Activated CD4-positive, alpha-beta T cell treated with anti-CD3 and anti-CD28 coated beads, Interleukin-10, Interleukin-2, amounts not matched to agents 100 ng/mL and 50 ng/mL, durations not matched to agents 16 hours and 8 hours (primary cell): Measurements from ENCODE around the gene ACTBL2.
"Not testable (repeated sequence)": the region's sequence is repeated elsewhere in the genome, so short reads cannot be mapped to it uniquely, and the experiment has no call there.

Source experiments
- DNase-seq: peaks from one replicate; pipeline ENCODE4 v3.0.0-alpha.2; 2020

ACTBL2 gene

GRCh38 chr5:57482671-57483106 is at the start of gene ACTBL2:
TSS of gene ACTBL2 (minus strand) at chr5:57482811. CDS start at chr5:57482707, 104 bp downstream.
- DNase-seq: no peak

GRCh38 chr5:57531333-57531732 is 48.7 kb upstream of the ACTBL2 start:
- DNase-seq: no peak

GRCh38 chr5:57529864-57530263 is 47.3 kb upstream of the ACTBL2 start:
- no peak for DNase-seq

GRCh38 chr5:57527870-57528269 is 45.3 kb upstream of the ACTBL2 start:
- DNase-seq: no peak

GRCh38 chr5:57524348-57525060 is 41.9 kb upstream of the ACTBL2 start:
- DNase-seq: no peak

GRCh38 chr5:57522477-57522876 is 39.9 kb upstream of the ACTBL2 start:
- not testable (repeated sequence) for DNase-seq

- not testable (repeated sequence) for DNase-seq
Observed at GRCh38 chr5:57518415-57518814, 35.8 kb upstream of the ACTBL2 start.

- no peak for DNase-seq
Observed at GRCh38 chr5:57517250-57517649, 34.6 kb upstream of the ACTBL2 start.

- DNase-seq: no peak
Observed at GRCh38 chr5:57513785-57514184, 31.2 kb upstream of the ACTBL2 start.

GRCh38 chr5:57511321-57511720 is 28.7 kb upstream of the ACTBL2 start:
- DNase-seq: no peak

GRCh38 chr5:57509501-57510260 is 27.1 kb upstream of the ACTBL2 start:
- no peak for DNase-seq

- DNase-seq: no peak
Observed at GRCh38 chr5:57508211-57508610, 25.6 kb upstream of the ACTBL2 start.

- DNase-seq: no peak
Observed at GRCh38 chr5:57505272-57506200, 22.9 kb upstream of the ACTBL2 start.

- DNase-seq: no peak
Observed at GRCh38 chr5:57504357-57504756, 21.7 kb upstream of the ACTBL2 start.

GRCh38 chr5:57503433-57503832 is 20.8 kb upstream of the ACTBL2 start:
- DNase-seq: no peak

- no peak for DNase-seq
Observed at GRCh38 chr5:57501414-57502201, 19.0 kb upstream of the ACTBL2 start.

GRCh38 chr5:57499262-57500050 is 16.8 kb upstream of the ACTBL2 start:
- peak; percentile 48 for DNase-seq

- DNase-seq: no peak
Observed at GRCh38 chr5:57497733-57498132, 15.1 kb upstream of the ACTBL2 start.

GRCh38 chr5:57495285-57496086 is 12.9 kb upstream of the ACTBL2 start:
- DNase-seq: peak; percentile 2
